A549 (cell line): Measurements from ENCODE around the gene XPO5. TPM values are rescaled to one million over a fixed set of nuclear protein-coding genes. Genes with fewer than 3 reads are reported as not detected.

Experiments used
- ATAC-seq, 2 experiments: fragments of 200-7000 bp in 1 of 2; fragments of >200 bp in 1 of 2; cut with Nextera tagmentation in 1 of 2; cut with Tn5 transposase in 1 of 2; 3 replicates each; pipeline versions ENCODE4 v1.8.0 to v1.9.1; 2018 to 2020; ENCODE audit warnings: mild to moderate bottlenecking in 1 of 2, moderate library complexity in 1 of 2
- CTCF ChIA-PET: fragments of 300-600 bp; sonication (Branson Sonifier 250); formaldehyde crosslinking; extraction: SDS; loops from one replicate; lab custom pipeline; 2021; ENCODE audit warnings: antibody characterized with exemption, inconsistent platforms; lab: Yijun Ruan, JAX
- POLR2A ChIA-PET: fragments of 350-600 bp; formaldehyde crosslinking; extraction: SDS; loops from one replicate; lab custom pipeline; 2021; ENCODE audit warnings: antibody characterized with exemption, inconsistent platforms; lab: Yijun Ruan, JAX
- DNase-seq, 2 experiments: peaks; one replicate each; pipeline versions ENCODE4 v3.0.0 to v3.0.0-alpha.2; 2011 to 2016; ENCODE audit warnings: low read depth in 1 of 2, low spot score in 1 of 2
- FAIRE-seq: peaks from 2 replicates; lab custom pipeline; 2011; peaks lifted over from hg19 to GRCh38; lab: Jason Lieb, UNC
- H3K27ac ChIP-seq, 2 experiments: fragments of >200 bp; sonication (Bioruptor Twin); formaldehyde crosslinking; 3 replicates each; pipeline ENCODE4 v1.5.1; 2016 to 2017
- H3K4me1 ChIP-seq: fragments of >200 bp; sonication (Bioruptor Twin); formaldehyde crosslinking; 3 replicates; pipeline ENCODE4 v1.6.1; 2016
- H3K4me2 ChIP-seq: fragments of >200 bp; sonication (Bioruptor Twin); formaldehyde crosslinking; 3 replicates; pipeline ENCODE4 v1.6.1; 2016
- H3K4me3 ChIP-seq: fragments of >200 bp; sonication (Bioruptor Twin); formaldehyde crosslinking; 3 replicates; pipeline ENCODE4 v1.5.1; 2016
- H3K9me3 ChIP-seq: fragments of >200 bp; sonication (Bioruptor Twin); formaldehyde crosslinking; 3 replicates; pipeline ENCODE4 v1.6.1; 2016
- ATOH8 ChIP-seq: fragments of 250-450 bp; sonication (Bioruptor Pico); IDR thresholded peaks from 2 replicates; pipeline ENCODE4 v1.5.0; 2020; ENCODE audit warnings: low read depth, mild to moderate bottlenecking, moderate library complexity
- BHLHE40 ChIP-seq: IDR thresholded peaks from 2 replicates; pipeline ENCODE4 v1.6.1; 2012; ENCODE audit warnings: low read depth, low read length, inconsistent platforms
- CBX8 ChIP-seq: fragments of 200-600 bp; sonication (generic); IDR thresholded peaks from 2 replicates; pipeline ENCODE4 v1.6.1; 2016
- CEBPB ChIP-seq, 2 experiments: fragments of >200 bp in 1 of 2; sonication (Bioruptor Twin) in 1 of 2; formaldehyde crosslinking in 1 of 2; IDR thresholded peaks; 2 replicates each; pipeline ENCODE4 v1.6.1; 2012 to 2016
- CHD2 ChIP-seq: fragments of 150-350 bp; IDR thresholded peaks from 2 replicates; pipeline ENCODE4 v1.6.1; 2014; ENCODE audit warnings: low read length; ENCODE audit not compliant: partially characterized antibody
- CTCF ChIP-seq: fragments of >200 bp; sonication (Bioruptor Twin); formaldehyde crosslinking; IDR thresholded peaks from 3 replicates; pipeline ENCODE4 v1.5.1; 2016
- EHMT2 ChIP-seq: fragments of 200-600 bp; sonication (generic); IDR thresholded peaks from 2 replicates; pipeline ENCODE4 v1.6.1; 2016; ENCODE audit warnings: antibody characterized with exemption, low read depth, mild to moderate bottlenecking, moderate library complexity
- ELK1 ChIP-seq: fragments of 150-350 bp; IDR thresholded peaks from 2 replicates; pipeline ENCODE4 v1.6.1; 2014; ENCODE audit warnings: low read depth, mild to moderate bottlenecking, low read length
- FOSB ChIP-seq: fragments of 250-450 bp; sonication (Bioruptor Pico); IDR thresholded peaks from 2 replicates; pipeline ENCODE4 v1.5.0; 2020; ENCODE audit warnings: mild to moderate bottlenecking, moderate library complexity
- FOXS1 ChIP-seq: fragments of 250-450 bp; sonication (Bioruptor Pico); IDR thresholded peaks from 2 replicates; pipeline ENCODE4 v1.5.0; 2020; ENCODE audit warnings: mild to moderate bottlenecking, moderate library complexity
- GATA3 ChIP-seq: IDR thresholded peaks from 2 replicates; pipeline ENCODE4 v1.6.1; 2012; ENCODE audit warnings: borderline replicate concordance
- HES2 ChIP-seq: fragments of >200 bp; sonication (Bioruptor Twin); formaldehyde crosslinking; IDR thresholded peaks from 2 replicates; pipeline ENCODE4 v1.6.1; 2016
- HEYL ChIP-seq: fragments of 250-450 bp; sonication (Bioruptor Pico); IDR thresholded peaks from 2 replicates; pipeline ENCODE4 v1.8.0; 2021; ENCODE audit warnings: mild to moderate bottlenecking, moderate library complexity
- HMGXB4 ChIP-seq: fragments of 250-450 bp; sonication (Bioruptor Pico); IDR thresholded peaks from 2 replicates; pipeline ENCODE4 v1.5.0; 2021; ENCODE audit warnings: mild to moderate bottlenecking, moderate library complexity, borderline replicate concordance
- HOXA7 ChIP-seq: fragments of 250-450 bp; sonication (Bioruptor Pico); IDR thresholded peaks from 2 replicates; pipeline ENCODE4 v1.5.0; 2020; ENCODE audit warnings: mild to moderate bottlenecking, moderate library complexity
- HOXB13 ChIP-seq: fragments of 250-450 bp; sonication (Bioruptor Pico); IDR thresholded peaks from 2 replicates; pipeline ENCODE4 v1.5.0; 2020; ENCODE audit warnings: low read depth, mild to moderate bottlenecking, moderate library complexity
- HOXB5 ChIP-seq: fragments of 250-450 bp; sonication (Bioruptor Pico); IDR thresholded peaks from 2 replicates; pipeline ENCODE4 v1.5.0; 2020; ENCODE audit warnings: mild to moderate bottlenecking, moderate library complexity
- JUN ChIP-seq, 2 experiments: fragments of >200 bp; sonication (Bioruptor Twin); formaldehyde crosslinking; IDR thresholded peaks; 2 replicates in 1 of 2; 3 replicates in 1 of 2; pipeline ENCODE4 v1.6.1; 2016 to 2017
- JUNB ChIP-seq: fragments of >200 bp; sonication (Bioruptor Twin); formaldehyde crosslinking; IDR thresholded peaks from 2 replicates; pipeline ENCODE4 v1.6.1; 2016
- KDM5A ChIP-seq: fragments of 200-600 bp; sonication (generic); IDR thresholded peaks from 2 replicates; pipeline ENCODE4 v1.6.1; 2016; ENCODE audit warnings: antibody characterized with exemption, mild to moderate bottlenecking
- MAFK ChIP-seq: fragments of 450-650 bp; IDR thresholded peaks from 2 replicates; pipeline ENCODE4 v1.6.1; 2014; ENCODE audit not compliant: partially characterized antibody
- MAX ChIP-seq: IDR thresholded peaks from 2 replicates; pipeline ENCODE4 v1.6.1; 2012
- MYC ChIP-seq: IDR thresholded peaks from 2 replicates; pipeline ENCODE4 v1.6.1; 2012; ENCODE audit warnings: mild to moderate bottlenecking, inconsistent platforms, low read length, improper control_type of control experiment, borderline replicate concordance
- NR3C1 ChIP-seq: fragments of >200 bp; sonication (Bioruptor Twin); formaldehyde crosslinking; IDR thresholded peaks from 3 replicates; pipeline ENCODE4 v1.6.1; 2017
- PHF8 ChIP-seq: fragments of 200-600 bp; sonication (generic); IDR thresholded peaks from 2 replicates; pipeline ENCODE4 v1.6.1; 2016; ENCODE audit warnings: low read depth, mild to moderate bottlenecking, antibody characterized with exemption, moderate library complexity, borderline replicate concordance
- POLR2AphosphoS2 ChIP-seq: conservative IDR thresholded peaks from 2 replicates; pipeline ENCODE4 v1.6.1; 2012; ENCODE audit warnings: low read length, improper control_type of control experiment, inconsistent platforms
- RAD21 ChIP-seq, 2 experiments: fragments of >200 bp in 1 of 2; sonication (Bioruptor Twin) in 1 of 2; formaldehyde crosslinking in 1 of 2; IDR thresholded peaks in 1 of 2; conservative IDR thresholded peaks in 1 of 2; 2 replicates in 1 of 2; 3 replicates in 1 of 2; pipeline ENCODE4 v1.6.1; 2012 to 2018; ENCODE audit warnings: inconsistent platforms in 1 of 2
- RCOR1 ChIP-seq: fragments of 150-350 bp; IDR thresholded peaks from 2 replicates; pipeline ENCODE4 v1.6.1; 2014; ENCODE audit warnings: antibody characterized with exemption, low read length, low read depth
- SMC3 ChIP-seq: fragments of >200 bp; sonication (Bioruptor Twin); formaldehyde crosslinking; IDR thresholded peaks from 3 replicates; pipeline ENCODE4 v1.6.1; 2018; ENCODE audit warnings: inconsistent platforms
- SREBF2 ChIP-seq: fragments of 450-650 bp; IDR thresholded peaks from 2 replicates; pipeline ENCODE4 v1.6.1; 2014; ENCODE audit warnings: mild to moderate bottlenecking, moderate library complexity
- TFCP2L1 ChIP-seq: fragments of 250-450 bp; sonication (Bioruptor Pico); IDR thresholded peaks from 2 replicates; pipeline ENCODE4 v1.5.0; 2021; ENCODE audit warnings: mild to moderate bottlenecking
- USF2 ChIP-seq: fragments of 450-650 bp; IDR thresholded peaks from 2 replicates; pipeline ENCODE4 v1.6.1; 2014; ENCODE audit warnings: antibody characterized with exemption
- ZSCAN20 ChIP-seq: fragments of 250-450 bp; sonication (Bioruptor Pico); IDR thresholded peaks from 2 replicates; pipeline ENCODE4 v1.8.0; 2022; ENCODE audit warnings: mild to moderate bottlenecking, moderate library complexity
- WGBS: methylation state at CpG from one replicate; pipeline ENCODE4 v1.1.6; 2017; ENCODE audit errors: missing lambda C conversion rate; 5-methylcytosine and 5-hydroxymethylcytosine counted together
- polyA minus RNA-seq: library from RNA; depleted of rRNA, polyadenylated mRNA; stranded (reverse); fragments of >200 nt; gene quantifications from 2 replicates; pipeline ENCODE4 v1.2.3, GENCODE V29; 2011; rRNA and poly(A)+ RNA removed
- polyA plus RNA-seq, 4 experiments: library from polyadenylated mRNA; depleted of rRNA in 3 of 4; stranded (reverse); fragments of >200 nt; fragmentation: RNase III in 1 of 4; extraction: RNeasy Plus Mini Kit Qiagen cat#74134 plus additional on column Dnase treatment in 1 of 4; gene quantifications; 2 replicates in 3 of 4; 3 replicates in 1 of 4; pipeline ENCODE4 v1.2.3, GENCODE V29; 2011 to 2017

The XPO5 gene
- polyA plus RNA-seq (2011; rRNA removed): 51.0 and 53.9 TPM in 2 replicates
- polyA plus RNA-seq (2012; cell fraction: cytosol; rRNA removed): 29.5 and 33.8 TPM in 2 replicates
- polyA plus RNA-seq (2012; cell fraction: nucleus; rRNA removed): 56.7 and 71.8 TPM in 2 replicates
- polyA plus RNA-seq (2017; fragmentation: RNase III; extraction: RNeasy Plus Mini Kit Qiagen cat#74134 plus additional on column Dnase treatment): 24.7 to 27.7 TPM (median 24.8 TPM) in 3 replicates
- polyA minus RNA-seq: 60.9 and 76.7 TPM in 2 replicates

GRCh38 chr6:43575772-43576551 is at the start of gene XPO5, which contains the start of gene POLH:
Gene XPO5, minus strand, starts transcription at chr6:43576038. Its CDS starts 174 bp downstream, at chr6:43575864.
Gene POLH, plus strand, starts transcription at chr6:43576185. Its CDS starts 6,135 bp downstream, at chr6:43582320.
- ChIA-PET POLR2A (interaction anchor here (0.6 to 1.9 kb wide), 3 partner anchors 52 to 830 kb away, joined by 3 to 7 read pairs (median 4); partner anchors contain the start of genes GTPBP2 and TBCC), CTCF (interaction anchor here (0.6 to 0.7 kb wide), 2 partner anchors 25 to 51 kb away, joined by 4 read pairs; no protein-coding TSS in a partner anchor)
- Histone ChIP-seq H3K4me2 (peak within 1 kb of the TSS; percentile 90), H3K4me1 (peaks cover 27% of the 10 kb centered on the region; the same call in 2 of the 3 replicates), H3K9me3 (no peaks in the 10 kb centered on the region), H3K27ac (peak within 1 kb of the TSS; percentile 80 to 98), H3K4me3 (peak within 1 kb of the TSS; percentile 62)
- FAIRE-seq (no peak), ATAC-seq (peak; percentile 95 to 98), DNase-seq (peak; percentile 72 to 91)
- 0% methylated on average over 32 of the region's 76 CpGs for WGBS
- TF ChIP-seq MAFK (no peak), FOXS1 (CRISPR knock-in tag) (no peak), RAD21 (conservative IDR thresholded peaks at IDR 0.05 in 1 of 2, IDR thresholded peaks at IDR 0.05 in 1 of 2) (no peak), HOXB5 (CRISPR knock-in tag) (no peak), CHD2 (no peak), SMC3 (no peak), BHLHE40 (no peak), GATA3 (no peak), MAX (peak; percentile 52), USF2 (no peak), ZSCAN20 (CRISPR knock-in tag) (no peak), CBX8 (no peak), ELK1 (no peak), PHF8 (peak; percentile 50; the same call in 1 of the 2 replicates), SREBF2 (no peak), HEYL (no peak), HMGXB4 (CRISPR knock-in tag) (no peak), CEBPB (IDR thresholded peaks at IDR 0.05) (no peak), NR3C1 (no peak), ATOH8 (CRISPR knock-in tag) (no peak), HES2 (no peak), POLR2AphosphoS2 (no peak), TFCP2L1 (no peak), MYC (no peak; the same call in 1 of the 2 replicates), JUNB (no peak), RCOR1 (no peak), HOXA7 (no peak), JUN (IDR thresholded peaks at IDR 0.05) (peak; percentile 53 to 78; a peak in 4 of 5 replicates), KDM5A (no peak), CTCF (no peak), EHMT2 (no peak), FOSB (CRISPR knock-in tag) (no peak), HOXB13 (no peak)
